Spleen (tissue), 11 donors: ENCODE results near the gene RSF1. TPM values are rescaled to one million over a fixed set of nuclear protein-coding genes. Genes with fewer than 3 reads are reported as not detected.
"Not testable (repeated sequence)": the region's sequence is repeated elsewhere in the genome, so short reads cannot be mapped to it uniquely, and the experiment has no call there.

ENCODE experiments used
- DNase-seq: peaks from one replicate; pipeline ENCODE4 v3.0.0-alpha.2; 2020
- H3K27ac ChIP-seq, 8 donors: fragments of 200-600 bp; sonication (generic) in 7 of 8; 1 replicate in 4 of 8; 2 replicates in 4 of 8; pipeline versions ENCODE4 v1.5.0 to v1.8.0; 2016 to 2021; ENCODE audit warnings: inconsistent platforms in 4 of 8, mild to moderate bottlenecking in 4 of 8, moderate library complexity in 1 of 8
- H3K27me3 ChIP-seq, 7 donors: fragments of 200-600 bp; sonication (generic) in 6 of 7; replicated peaks in 1 of 7; 1 replicate in 4 of 7; 2 replicates in 3 of 7; pipeline versions ENCODE4 v1.5.0 to v1.8.0; 2016 to 2021; ENCODE audit warnings: inconsistent platforms in 3 of 7, mild to moderate bottlenecking in 1 of 7
- H3K36me3 ChIP-seq, 6 donors: fragments of 200-600 bp; sonication (generic) in 5 of 6; 1 replicate in 4 of 6; 2 replicates in 2 of 6; pipeline versions ENCODE4 v1.5.0 to v1.8.0; 2016 to 2021; ENCODE audit warnings: inconsistent platforms in 2 of 6
- H3K4me1 ChIP-seq, 6 donors: fragments of 200-600 bp; sonication (generic) in 5 of 6; 1 replicate in 3 of 6; 2 replicates in 3 of 6; pipeline versions ENCODE4 v1.5.0 to v1.8.0; 2016 to 2021; ENCODE audit warnings: inconsistent platforms in 3 of 6
- H3K4me3 ChIP-seq, 8 donors: fragments of 200-600 bp; sonication (generic) in 7 of 8; 1 replicate in 4 of 8; 2 replicates in 4 of 8; pipeline versions ENCODE4 v1.5.0 to v1.8.0; 2016 to 2021; ENCODE audit warnings: inconsistent platforms in 4 of 8, mild to moderate bottlenecking in 4 of 8, moderate library complexity in 2 of 8
- H3K9me3 ChIP-seq, 8 donors: fragments of 200-600 bp; sonication (generic) in 7 of 8; 1 replicate in 4 of 8; 2 replicates in 4 of 8; pipeline versions ENCODE4 v1.5.0 to v1.8.0; 2016 to 2021; ENCODE audit warnings: inconsistent platforms in 4 of 8
- POLR2A ChIP-seq, 3 donors: fragments of 450-650 bp; IDR thresholded peaks; one replicate each; pipeline ENCODE4 v1.5.1; 2017; ENCODE audit warnings: antibody characterized with exemption in 3 of 3, mild to moderate bottlenecking in 1 of 3
- POLR2AphosphoS5 ChIP-seq, 3 donors: sonication (generic); formaldehyde crosslinking; IDR thresholded peaks; one replicate each; pipeline ENCODE4 v1.5.1; 2017; ENCODE audit warnings: antibody characterized with exemption in 3 of 3
- WGBS, 5 donors: extraction: QIAGEN DNeasy Blood & Tissue Kit in 3 of 5; methylation state at CpG; one replicate each; pipeline versions ENCODE4 v1.1.5 to v1.1.7; 2013 to 2018; 5-methylcytosine and 5-hydroxymethylcytosine counted together
- intact Hi-C: fragments of 100-400 bp; cut with DNase I; formaldehyde crosslinking; loops from one replicate; pipeline ENCODE4 v1.15.0; 2023; ENCODE audit warnings: low total_unique reads
- polyA plus RNA-seq, 3 donors: library from polyadenylated mRNA; stranded (reverse); fragments of 200-250 nt; gene quantifications; one replicate each; pipeline ENCODE4 v1.2.1, GENCODE V29; 2013
- total RNA-seq, 7 donors: library from RNA; depleted of rRNA in 3 of 7; stranded (reverse); fragments of >200 nt in 3 of 7; fragmentation: NEBNext Ultra II Directional in 4 of 7; extraction: Animal tissue kit (Norgen Biotek cat#: 25700) in 4 of 7; gene quantifications; one replicate each; pipeline versions ENCODE4 v1.1.0 to v1.2.1, GENCODE V29; 2016 to 2021
- TF ChIP-seq, protein P1 (sequence below), 11 experiments: fragments of 200-600 bp in 7 of 11; fragments of 450-650 bp in 4 of 11; sonication (generic) in 4 of 11; IDR thresholded peaks in 8 of 11; conservative IDR thresholded peaks in 3 of 11; 1 replicate in 7 of 11; 2 replicates in 4 of 11; pipeline versions ENCODE4 v1.4.0 to v1.8.0; 2016 to 2021; ENCODE audit warnings: antibody characterized with exemption in 11 of 11, inconsistent platforms in 4 of 11, mild to moderate bottlenecking in 1 of 11
- donor health status: healthy with polysubstance abuse.
- donor health status: DM: no; HTN: no; CAD: no; lungs with moderate emphysema.
- donor health status: DM: no; HTN: no; CAD: no.
- donor health status: Bipolar disorder and iron deficiency.
- donor health status: healthy.
- donor health status: DM: no; HTN: no; CAD: no.
- donor health status: DM: yes; HTN: yes; CAD: no.

RSF1 gene
- total and polyA plus RNA-seq, 10 donors: 6.1 to 82.1 (median 65.0) TPM

GRCh38 chr11:77842441-77843121 is 22.1 kb upstream of the RSF1 start:
- Histone ChIP-seq H3K36me3 (peaks cover 4 to 60% (median 25%) of the 10 kb centered on the region in 6 donors), H3K4me1 (no peaks in the 10 kb centered on the region), H3K4me3 (no peak overlapping the region), H3K27me3 (no peaks in the 10 kb centered on the region), H3K9me3 (peaks cover 5 to 36% (median 27%) of the 10 kb centered on the region in 8 donors), H3K27ac (no peak overlapping the region)
- DNase-seq: no peak
- WGBS, 5 donors: 25 to 67% (median 37%) methylated on average over 1 of the region's 1 CpG
- intact Hi-C loops: no loop called here
- TF ChIP-seq, protein P1, sequence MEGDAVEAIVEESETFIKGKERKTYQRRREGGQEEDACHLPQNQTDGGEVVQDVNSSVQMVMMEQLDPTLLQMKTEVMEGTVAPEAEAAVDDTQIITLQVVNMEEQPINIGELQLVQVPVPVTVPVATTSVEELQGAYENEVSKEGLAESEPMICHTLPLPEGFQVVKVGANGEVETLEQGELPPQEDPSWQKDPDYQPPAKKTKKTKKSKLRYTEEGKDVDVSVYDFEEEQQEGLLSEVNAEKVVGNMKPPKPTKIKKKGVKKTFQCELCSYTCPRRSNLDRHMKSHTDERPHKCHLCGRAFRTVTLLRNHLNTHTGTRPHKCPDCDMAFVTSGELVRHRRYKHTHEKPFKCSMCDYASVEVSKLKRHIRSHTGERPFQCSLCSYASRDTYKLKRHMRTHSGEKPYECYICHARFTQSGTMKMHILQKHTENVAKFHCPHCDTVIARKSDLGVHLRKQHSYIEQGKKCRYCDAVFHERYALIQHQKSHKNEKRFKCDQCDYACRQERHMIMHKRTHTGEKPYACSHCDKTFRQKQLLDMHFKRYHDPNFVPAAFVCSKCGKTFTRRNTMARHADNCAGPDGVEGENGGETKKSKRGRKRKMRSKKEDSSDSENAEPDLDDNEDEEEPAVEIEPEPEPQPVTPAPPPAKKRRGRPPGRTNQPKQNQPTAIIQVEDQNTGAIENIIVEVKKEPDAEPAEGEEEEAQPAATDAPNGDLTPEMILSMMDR (IDR thresholded peaks at IDR 0.05 in 8 of 11, conservative IDR thresholded peaks at IDR 0.05 in 3 of 11): no peak
- no peak for TF ChIP-seq POLR2AphosphoS5 (IDR thresholded peaks at IDR 0.05)
- TF ChIP-seq POLR2A (IDR thresholded peaks at IDR 0.05): no peak

GRCh38 chr11:77833302-77833701 is 12.8 kb upstream of the RSF1 start:
- Histone ChIP-seq H3K4me1 (no peaks in the 10 kb centered on the region), H3K4me3 (no peak overlapping the region), H3K36me3 (no peaks in the 10 kb centered on the region), H3K27ac (no peak overlapping the region), H3K9me3 (peaks cover 0 to 6% (median 0%) of the 10 kb centered on the region in 8 donors), H3K27me3 (no peaks in the 10 kb centered on the region)
- WGBS, 5 donors: 84 to 92% (median 88%) methylated on average over 4 of the region's 4 CpGs
- no peak for DNase-seq
- intact Hi-C loops: no loop called here
- no peak for TF ChIP-seq POLR2A (IDR thresholded peaks at IDR 0.05)
- no peak for TF ChIP-seq POLR2AphosphoS5 (IDR thresholded peaks at IDR 0.05)
- TF ChIP-seq, protein P1 (IDR thresholded peaks at IDR 0.05 in 8 of 11, conservative IDR thresholded peaks at IDR 0.05 in 3 of 11): no peak

GRCh38 chr11:77828926-77829325 is 8.4 kb upstream of the RSF1 start:
- H3K27ac ChIP-seq: no peak overlapping the region
- H3K27me3 ChIP-seq: no peaks in the 10 kb centered on the region
- no peaks in the 10 kb centered on the region for H3K36me3 ChIP-seq
- H3K9me3 ChIP-seq: peaks cover 0 to 6% (median 0%) of the 10 kb centered on the region in 8 donors
- no peak overlapping the region for H3K4me3 ChIP-seq
- peaks cover 0 to 2% (median 0%) of the 10 kb centered on the region in 6 donors for H3K4me1 ChIP-seq
- intact Hi-C loops: no loop called here
- no peak for DNase-seq
- TF ChIP-seq, protein P1 (IDR thresholded peaks at IDR 0.05 in 8 of 11, conservative IDR thresholded peaks at IDR 0.05 in 3 of 11): no peak
- TF ChIP-seq POLR2A (IDR thresholded peaks at IDR 0.05) (no peak), POLR2AphosphoS5 (IDR thresholded peaks at IDR 0.05) (no peak)
- WGBS, 5 donors: 70 to 92% (median 86%) methylated on average over 2 of the region's 2 CpGs

DNA sequence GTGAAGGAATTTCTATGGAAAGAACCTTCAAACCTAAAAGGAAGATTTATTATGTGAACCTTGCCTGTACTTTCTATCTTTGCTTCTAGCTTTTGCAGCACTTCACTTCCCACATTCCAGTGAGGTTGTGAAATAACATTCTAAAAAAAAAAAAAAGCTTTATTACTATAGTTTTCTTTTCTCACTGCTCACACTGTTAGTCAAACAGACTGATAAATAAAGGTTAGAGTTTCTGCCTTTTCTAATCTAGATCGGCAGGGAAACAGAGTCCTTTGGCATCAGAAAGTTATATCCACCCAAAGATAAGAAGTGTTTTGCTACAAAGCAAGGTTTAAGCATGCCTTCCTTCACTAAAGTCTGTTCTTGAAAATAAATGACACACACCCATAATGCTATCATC is 3.3 kb upstream of the RSF1 start:
- Histone ChIP-seq H3K9me3 (no peaks in the 10 kb centered on the region), H3K4me3 (no peak overlapping the region), H3K27ac (peak overlapping the region in 4 of 8 donors; percentile 6 to 50 (median 30)), H3K4me1 (peaks cover 4 to 40% (median 24%) of the 10 kb centered on the region in 6 donors), H3K36me3 (no peaks in the 10 kb centered on the region), H3K27me3 (no peaks in the 10 kb centered on the region)
- TF ChIP-seq, protein P1 (IDR thresholded peaks at IDR 0.05 in 8 of 11, conservative IDR thresholded peaks at IDR 0.05 in 3 of 11): no peak
- TF ChIP-seq POLR2AphosphoS5 (IDR thresholded peaks at IDR 0.05): no peak
- TF ChIP-seq POLR2A (IDR thresholded peaks at IDR 0.05): no peak
- no peak for DNase-seq
- intact Hi-C loops: loop anchor here (5.0 kb wide), 1 partner anchor 174 kb away; no protein-coding TSS in a partner anchor
- WGBS, 5 donors: 21 to 26% (median 24%) methylated on average over 1 of the region's 1 CpG

DNA sequence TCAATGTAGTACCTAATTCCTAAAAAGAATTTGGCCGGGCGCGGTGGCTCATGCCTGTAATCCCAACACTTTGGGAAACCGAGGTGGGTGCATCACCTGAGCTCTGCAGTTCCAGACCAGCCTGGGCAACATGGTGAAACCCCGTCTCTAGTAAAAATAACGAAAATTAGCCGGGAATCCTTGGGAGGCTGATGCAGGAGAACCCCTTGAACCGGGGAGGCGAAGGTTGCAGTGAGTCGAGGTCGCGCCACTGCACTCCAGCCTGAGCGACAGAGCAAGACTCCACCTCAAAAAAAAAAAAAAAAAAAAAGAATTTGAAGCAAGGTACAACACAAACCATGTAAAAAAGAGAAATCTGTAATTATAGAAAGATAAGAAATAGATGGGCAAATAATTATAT is 1.6 kb upstream of the RSF1 start:
- H3K4me3 ChIP-seq: peak overlapping the region in 6 of 8 donors; percentile 97 to 100 (median 99)
- intact Hi-C loops: loop anchor here (5.0 kb wide), 1 partner anchor 175 kb away; no protein-coding TSS in a partner anchor
- not testable (repeated sequence) for H3K9me3 ChIP-seq, H3K27ac ChIP-seq, H3K27me3 ChIP-seq, DNase-seq, H3K36me3 ChIP-seq
- H3K4me1 ChIP-seq: peaks cover 14 to 57% (median 41%) of the 10 kb centered on the region in 6 donors
- WGBS, 5 donors: 63 to 87% (median 82%) methylated on average over 13 of the region's 13 CpGs
